K562 (cell line): ENCODE data around the gene BOD1L1. TPM values are rescaled to one million over a fixed set of nuclear protein-coding genes. Genes with fewer than 3 reads are reported as not detected.
"Not testable (repeated sequence)": the region's sequence is repeated elsewhere in the genome, so short reads cannot be mapped to it uniquely, and the experiment has no call there.

Experiments
- ATAC-seq: fragments of 200-7000 bp; cut with Tn5 transposase; 3 replicates; pipeline ENCODE4 v1.9.1; 2020; ENCODE audit warnings: moderate library complexity
- BruUV-seq: library from RNA; stranded (reverse); fragments of 400-500 nt; replicated peaks from 2 replicates; lab custom pipeline; 2021; lab: Mats Ljungman, UMichigan
- CTCF ChIA-PET: fragments of 300-600 bp; formaldehyde crosslinking; extraction: SDS; loops from one replicate; lab custom pipeline; 2021; ENCODE audit warnings: low intra/inter-chr PET ratio; lab: Yijun Ruan, JAX
- POLR2A ChIA-PET: fragments of 300-600, 350-650 bp; sonication (Branson Sonifier 250); formaldehyde crosslinking; extraction: SDS; loops from one replicate; lab custom pipeline; 2021; ENCODE audit warnings: antibody characterized with exemption, inconsistent platforms; lab: Yijun Ruan, JAX
- DNase-seq, 4 experiments: peaks; one replicate each; pipeline versions ENCODE4 v3.0.0 to v3.0.0-alpha.2; 2011 to 2018; ENCODE audit warnings: low spot score in 3 of 4, mixed read lengths in 3 of 4; ENCODE audit errors: extremely low read depth in 1 of 4
- FAIRE-seq: peaks from 2 replicates; lab custom pipeline; 2011; peaks lifted over from hg19 to GRCh38; lab: Jason Lieb, UNC
- H2AFZ ChIP-seq: 2 replicates; pipeline ENCODE4 v1.6.0; 2011; ENCODE audit warnings: low read depth, low read length, control low read depth, inconsistent platforms
- H3K27ac ChIP-seq: fragments of 200-600 bp; 3 replicates; pipeline ENCODE4 v1.8.0; 2011; ENCODE audit warnings: low read depth, mild to moderate bottlenecking, control low read depth, inconsistent platforms, low read length, moderate library complexity, mixed read lengths; ENCODE audit errors: extremely low read depth
- H3K27me3 ChIP-seq, 2 experiments: fragments of 300-600 bp in 1 of 2; 2 replicates in 1 of 2; 3 replicates in 1 of 2; pipeline versions ENCODE4 v1.6.0 to v1.8.0; 2011; ENCODE audit warnings: inconsistent platforms in 2 of 2, low read length in 2 of 2, mild to moderate bottlenecking in 1 of 2, mixed read lengths in 1 of 2, moderate library complexity in 1 of 2; ENCODE audit not compliant: control insufficient read depth in 2 of 2, insufficient read depth in 2 of 2
- H3K36me3 ChIP-seq: fragments of 300-600 bp; 3 replicates; pipeline ENCODE4 v1.8.0; 2011; ENCODE audit warnings: mild to moderate bottlenecking, low read length, inconsistent platforms; ENCODE audit not compliant: control insufficient read depth, insufficient read depth
- H3K4me1 ChIP-seq, 2 experiments: fragments of 200-600 bp in 1 of 2; replicated peaks in 1 of 2; 2 replicates in 1 of 2; 3 replicates in 1 of 2; pipeline versions ENCODE4 v1.5.1 to v1.8.0; 2011; ENCODE audit warnings: inconsistent platforms in 2 of 2, low read length in 2 of 2, mild to moderate bottlenecking in 1 of 2, mixed read lengths in 1 of 2, moderate library complexity in 1 of 2; ENCODE audit not compliant: control insufficient read depth in 2 of 2, insufficient read depth in 2 of 2
- H3K4me2 ChIP-seq: 2 replicates; pipeline ENCODE4 v1.6.1; 2011; ENCODE audit warnings: low read length, control low read depth, inconsistent platforms, mixed read lengths; ENCODE audit not compliant: insufficient read depth
- H3K4me3 ChIP-seq: fragments of 200-600 bp; sonication (generic), shearing (Covaris generic); 2 replicates; pipeline ENCODE4 v1.5.1; 2016; ENCODE audit warnings: control low read depth, inconsistent platforms
- H3K79me2 ChIP-seq: fragments of 200-600 bp; 3 replicates; pipeline ENCODE4 v1.8.0; 2011; ENCODE audit warnings: low read length, inconsistent platforms; ENCODE audit not compliant: control insufficient read depth, insufficient read depth
- H3K9ac ChIP-seq, 2 experiments: 2 replicates each; pipeline versions ENCODE4 v1.6.0 to v1.6.1; 2011; ENCODE audit warnings: low read depth in 2 of 2, low read length in 2 of 2, control low read depth in 1 of 2, inconsistent platforms in 1 of 2, mild to moderate bottlenecking in 1 of 2, mixed read lengths in 1 of 2; ENCODE audit not compliant: insufficient read depth in 1 of 2
- H3K9me1 ChIP-seq: one replicate; pipeline ENCODE4 v1.6.0; 2011; ENCODE audit warnings: inconsistent platforms, mild to moderate bottlenecking, low read length, moderate library complexity; ENCODE audit not compliant: control insufficient read depth, insufficient read depth
- H3K9me3 ChIP-seq: replicated peaks from 2 replicates; pipeline ENCODE4 v1.5.1; 2011; ENCODE audit warnings: low read depth, low read length, inconsistent platforms; ENCODE audit not compliant: control insufficient read depth, insufficient read depth
- H4K20me1 ChIP-seq: replicated peaks from 2 replicates; pipeline ENCODE4 v1.6.1; 2011; ENCODE audit warnings: low read length, inconsistent platforms, mixed read lengths; ENCODE audit not compliant: control insufficient read depth, insufficient read depth
- ARNT ChIP-seq, 2 experiments: fragments of 450-650 bp; IDR thresholded peaks; 2 replicates each; pipeline ENCODE4 v1.6.1; 2016; ENCODE audit warnings: mild to moderate bottlenecking in 1 of 2
- SPI1 ChIP-seq: IDR thresholded peaks from 2 replicates; pipeline ENCODE4 v1.6.1; 2011; ENCODE audit warnings: low read depth, low read length, control low read depth, borderline replicate concordance
- WGBS: fragments of 100-300 bp; shearing (Covaris generic); methylation state at CpG from one replicate; pipeline ENCODE4 v1.1.6; 2016; ENCODE audit warnings: low coverage, mixed read lengths; ENCODE audit not compliant: insufficient coverage; ENCODE audit errors: missing lambda C conversion rate; 5-methylcytosine and 5-hydroxymethylcytosine counted together
- in situ Hi-C: fragments of 300-500 bp; cut with MboI; formaldehyde crosslinking; loops from 4 replicates; pipeline ENCODE4 v1.15.0; 2018; ENCODE audit warnings: inconsistent platforms, mixed read lengths
- intact Hi-C: fragments of 100-400 bp; cut with micrococcal nuclease; formaldehyde crosslinking; loops from 2 replicates; pipeline ENCODE4 v1.14.2; 2022
- polyA plus RNA-seq, 8 experiments: library from polyadenylated mRNA; depleted of rRNA in 4 of 8; stranded (reverse) in 5 of 8; unstranded in 3 of 8; fragments of >200 nt; fragmentation: Nextera tagmentation in 2 of 8; fragmentation: Illumina TruSeq in 1 of 8; extraction: Ambion mirVana in 2 of 8; extraction: Trizol in 1 of 8; gene quantifications; 2 replicates each; pipeline versions ENCODE4 v1.2.1 to v1.2.3, GENCODE V29; 2011 to 2014; ENCODE audit warnings: inconsistent platforms in 1 of 8, missing spikeins in 1 of 8
- total RNA-seq, 7 experiments: library from RNA; depleted of rRNA in 6 of 7; stranded (reverse); fragments of >200 nt in 6 of 7; fragmentation: Illumina TruSeq in 2 of 7; extraction: Trizol in 2 of 7; gene quantifications; 2 replicates each; pipeline versions ENCODE4 v1.2.1 to v1.2.3, GENCODE V29; 2011 to 2021; ENCODE audit warnings: low replicate concordance in 1 of 7

The BOD1L1 gene
- total and polyA plus RNA-seq, 9 of the 15 experiments (the other 6 are each of a cell fraction or from before 2014, with no cell fraction given) = 4.8 to 23.2 (median 17.7) TPM

DNA sequence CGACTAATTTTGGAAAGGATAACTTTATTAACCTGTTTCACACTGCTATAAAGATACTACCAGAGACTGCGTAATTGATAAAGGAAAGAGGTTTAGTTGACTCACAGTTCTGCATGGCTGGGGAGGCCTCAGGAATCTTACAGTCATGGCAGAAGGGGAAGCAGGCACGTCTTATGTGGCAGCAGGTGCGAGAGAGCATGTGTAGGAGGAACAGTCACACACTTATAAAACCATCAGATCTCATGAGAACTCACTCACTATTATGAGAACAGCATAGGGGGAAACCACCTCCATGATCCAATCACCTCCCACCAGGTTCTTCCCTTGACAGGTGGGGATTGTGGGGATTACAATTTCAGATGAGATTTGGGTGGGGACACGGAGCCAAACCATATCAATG lies 67.4 kb downstream of the BOD1L1 start:
- BruUV-seq = not testable (repeated sequence)

DNA sequence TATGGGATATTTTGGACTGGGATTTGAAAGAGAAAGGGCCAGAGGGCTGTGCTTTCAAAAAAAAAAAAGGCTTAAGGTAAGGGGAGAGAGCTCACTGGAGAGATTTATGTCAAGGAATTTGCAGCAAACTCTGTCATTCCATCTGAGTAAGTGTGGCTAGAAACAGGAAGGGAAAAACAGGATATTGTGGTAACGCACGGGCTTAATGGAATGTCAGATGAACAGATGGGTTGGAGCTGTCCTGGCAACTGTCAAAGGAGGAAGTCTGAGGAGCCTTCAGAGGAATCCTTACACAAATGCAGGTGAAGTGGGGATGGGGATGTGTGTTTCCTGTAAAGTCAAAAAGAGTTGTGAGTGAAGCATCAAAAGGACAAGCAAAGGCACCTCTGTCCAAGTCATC lies 68.1 kb downstream of the BOD1L1 start:
- H3K4me2 ChIP-seq = no peak overlapping the region
- CTCF ChIA-PET = no interaction called here
- ATAC-seq (no peak), FAIRE-seq (no peak), DNase-seq (no peak)
- H2AFZ ChIP-seq = no peak overlapping the region
- H3K27ac ChIP-seq = no peak overlapping the region
- in situ Hi-C loops (loop anchor here (10.0 kb wide), 1 partner anchor 825 kb away; no protein-coding TSS in a partner anchor), intact Hi-C loops (no loop called here)
- BruUV-seq = no TSS peak
- H3K9me1 ChIP-seq = no peaks in the 10 kb centered on the region
- no peaks in the 10 kb centered on the region for H3K27me3 ChIP-seq
- TF ChIP-seq ARNT (IDR thresholded peaks at IDR 0.05) = no peak
- TF ChIP-seq SPI1 = peak; percentile 23; the same call in 1 of the 2 replicates
- H3K4me3 ChIP-seq = no peak overlapping the region
- no peaks in the 10 kb centered on the region for H3K79me2 ChIP-seq
- WGBS = 0% methylated on average over 2 of the region's 2 CpGs
- H3K9me3 ChIP-seq = no peaks in the 10 kb centered on the region
- no peaks in the 10 kb centered on the region for H3K4me1 ChIP-seq
- no peaks in the 10 kb centered on the region for H3K36me3 ChIP-seq
- no peak overlapping the region for H3K9ac ChIP-seq
- POLR2A ChIA-PET = interaction anchor here (1.5 kb wide), 1 partner anchor 61 kb away, joined by 3 read pairs; no protein-coding TSS in a partner anchor
- no peaks in the 10 kb centered on the region for H4K20me1 ChIP-seq

More for the DNA sequence above, 67.4 kb downstream of the BOD1L1 start:
- H2AFZ ChIP-seq, CTCF ChIA-PET, H3K27ac ChIP-seq, H3K9me1 ChIP-seq, FAIRE-seq, H3K79me2 ChIP-seq, H3K4me1 ChIP-seq, H3K9me3 ChIP-seq, H3K36me3 ChIP-seq, H3K9ac ChIP-seq, in situ Hi-C loops, intact Hi-C loops, H3K4me3 ChIP-seq, H4K20me1 ChIP-seq, H3K4me2 ChIP-seq, ATAC-seq, DNase-seq, H3K27me3 ChIP-seq: not testable (repeated sequence)
- WGBS = 1% methylated on average over 5 of the region's 5 CpGs
- POLR2A ChIA-PET = interaction anchor here (1.5 kb wide), 1 partner anchor 60 kb away, joined by 3 read pairs; no protein-coding TSS in a partner anchor
